CD4-positive, alpha-beta T cell (primary cell): ENCODE data around the gene RAB22A. TPM values are rescaled to one million over a fixed set of nuclear protein-coding genes. Genes with fewer than 3 reads are reported as not detected.
A peak's percentile ranks its signal among the peaks of the same experiment; 100 is the strongest.

Experiments
- ATAC-seq: fragments of 200-7000 bp; cut with Tn5 transposase; one replicate; pipeline ENCODE4 v1.10.0; 2022; ENCODE audit warnings: mild to moderate bottlenecking; ENCODE audit not compliant: poor library complexity
- CTCF ChIA-PET: fragments of 350-600 bp; sonication (Branson Sonifier 250); formaldehyde crosslinking; loops from one replicate; lab custom pipeline; 2021; ENCODE audit warnings: antibody characterized with exemption, inconsistent platforms; lab: Charles Lee
- POLR2A ChIA-PET: fragments of 350-600 bp; sonication (Branson Sonifier 250); formaldehyde crosslinking; loops from one replicate; lab custom pipeline; 2021; ENCODE audit warnings: antibody characterized with exemption, inconsistent platforms; lab: Charles Lee
- DNase-seq, 14 experiments: peaks; one replicate each; pipeline ENCODE4 v3.0.0-alpha.2; 2013 to 2020; ENCODE audit warnings: mixed read lengths in 2 of 14
- H3K27ac ChIP-seq, 2 donors: one replicate each; pipeline versions ENCODE4 v1.5.1 to v1.7.0; 2013; ENCODE audit warnings: low read length in 2 of 2, low read depth in 1 of 2, mild to moderate bottlenecking in 1 of 2
- H3K27me3 ChIP-seq, 2 experiments: 1 replicate in 1 of 2; 2 replicates in 1 of 2; pipeline versions ENCODE4 v1.6.1 to v1.7.0; 2013; ENCODE audit warnings: low read length in 2 of 2, control low read depth in 1 of 2, mild to moderate bottlenecking in 1 of 2, moderate library complexity in 1 of 2; ENCODE audit not compliant: insufficient read depth in 2 of 2, control insufficient read depth in 1 of 2
- H3K36me3 ChIP-seq: one replicate; pipeline ENCODE4 v1.6.1; 2013; ENCODE audit warnings: low read length, control low read depth; ENCODE audit not compliant: insufficient read depth
- H3K4me1 ChIP-seq: one replicate; pipeline ENCODE4 v1.6.1; 2013; ENCODE audit warnings: low read length, control low read depth; ENCODE audit not compliant: insufficient read depth
- H3K4me3 ChIP-seq: one replicate; pipeline ENCODE4 v1.5.1; 2013; ENCODE audit warnings: mild to moderate bottlenecking, low read length, moderate library complexity
- H3K9me3 ChIP-seq, 2 experiments: 1 replicate in 1 of 2; 2 replicates in 1 of 2; pipeline versions ENCODE4 v1.6.1 to v1.7.0; 2013; ENCODE audit warnings: low read length in 2 of 2, mild to moderate bottlenecking in 2 of 2, control low read depth in 1 of 2, moderate library complexity in 1 of 2; ENCODE audit not compliant: control insufficient read depth in 1 of 2, insufficient read depth in 1 of 2
- H3K27ac Mint-ChIP-seq: one replicate; pipeline ENCODE4 v1.8.0; 2020; ENCODE audit warnings: mixed read lengths
- H3K27me3 Mint-ChIP-seq: one replicate; pipeline ENCODE4 v1.8.0; 2021; ENCODE audit warnings: mixed read lengths
- H3K36me3 Mint-ChIP-seq: one replicate; pipeline ENCODE4 v1.8.0; 2021; ENCODE audit warnings: low read depth, mixed read lengths
- H3K4me1 Mint-ChIP-seq: one replicate; pipeline ENCODE4 v1.8.0; 2021; ENCODE audit warnings: low read depth, mixed read lengths
- H3K4me3 Mint-ChIP-seq: one replicate; pipeline ENCODE4 v1.8.0; 2020; ENCODE audit warnings: mild to moderate bottlenecking, mixed read lengths
- H3K9me3 Mint-ChIP-seq: one replicate; pipeline ENCODE4 v1.8.0; 2020; ENCODE audit warnings: mixed read lengths
- intact Hi-C, 2 experiments: fragments of 100-400 bp; cut with DNase I in 1 of 2; cut with micrococcal nuclease in 1 of 2; formaldehyde crosslinking; loops; one replicate each; pipeline versions ENCODE4 v1.15.1 to v1.9.0; 2023 to 2025; cut with DNase I, micrococcal nuclease
- total RNA-seq, 174 experiments: library from RNA in 2 of 174; stranded (reverse) in 2 of 174; gene quantifications; one replicate each; pipeline ENCODE4 v1.2.3 and lab custom pipeline; 2021 to 2026
- TF ChIP-seq, protein P1 (sequence below): fragments of 200-600 bp; IDR thresholded peaks from one replicate; pipeline ENCODE4 v1.8.0; 2022; ENCODE audit warnings: antibody characterized with exemption, mild to moderate bottlenecking

Gene RAB22A
- total RNA-seq, 2 experiments from 2014 or later: 16.5 to 17.2 TPM

DNA sequence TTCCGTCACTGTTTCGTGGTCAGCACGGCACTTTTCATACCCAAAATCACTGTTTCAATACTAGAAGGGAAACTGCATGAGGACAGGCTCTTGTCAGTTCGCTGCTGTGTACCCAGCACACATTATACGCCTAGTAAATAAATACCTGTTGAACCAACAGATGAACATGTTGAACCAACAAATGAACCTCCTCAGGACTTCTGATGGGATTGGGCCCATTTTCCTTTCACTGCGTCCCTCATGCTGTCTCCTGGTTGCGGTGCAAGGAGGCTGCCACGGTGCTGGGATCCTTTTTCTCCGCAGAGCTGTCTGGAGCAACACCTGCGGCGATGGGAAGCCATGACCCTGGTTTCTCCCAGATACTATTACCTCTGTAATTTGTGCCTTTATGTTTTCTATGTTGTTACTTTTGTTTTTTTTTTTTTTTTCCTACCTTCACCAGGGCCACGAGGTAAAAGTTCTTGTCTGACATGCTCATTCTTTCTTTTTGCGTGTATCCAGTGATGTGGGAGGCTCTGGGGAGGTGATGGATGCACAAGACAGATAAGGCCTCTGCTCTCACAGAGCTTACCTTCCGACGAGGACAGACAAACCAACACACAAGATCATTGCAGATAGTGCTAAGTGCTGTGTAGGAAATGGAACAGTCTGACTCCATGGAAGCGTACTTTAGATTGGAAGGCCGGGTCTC is 80.6 kb downstream of the RAB22A start:
- Mint-ChIP-seq H3K27ac (peak overlapping the region; percentile 92), H3K27me3 (no peaks in the 10 kb centered on the region), H3K9me3 (no peaks in the 10 kb centered on the region), H3K4me3 (peak overlapping the region; percentile 96), H3K36me3 (peaks cover 48% of the 10 kb centered on the region), H3K4me1 (peaks cover 55% of the 10 kb centered on the region)
- no peak for DNase-seq
- Histone ChIP-seq H3K4me1 (peaks cover 31% of the 10 kb centered on the region), H3K36me3 (peaks cover 28% of the 10 kb centered on the region), H3K27ac (peak overlapping the region; percentile 94 to 98), H3K4me3 (peak overlapping the region; percentile 81), H3K9me3 (no peaks in the 10 kb centered on the region), H3K27me3 (no peaks in the 10 kb centered on the region)
- no peak for ATAC-seq
- intact Hi-C loops: loop anchor here (1.0 to 10.0 kb wide), 13 partner anchors 19 to 1995 kb away; partner anchors contain the start of genes RAB22A (in 2 of the 2), ATP5F1E (in 1 of the 2), AURKA (in 1 of the 2) and CSTF1 (in 1 of the 2)
- CTCF ChIA-PET: interaction anchor here (1.4 to 1.5 kb wide), 3 partner anchors 81 to 156 kb away, joined by 3 to 4 read pairs (median 3); partner anchors contain the start of gene RAB22A
- POLR2A ChIA-PET: interaction anchor here (1.3 to 2.6 kb wide), 9 partner anchors 11 to 999 kb away, joined by 3 to 47 read pairs (median 6); partner anchors contain the start of genes RBM38 and STX16
- TF ChIP-seq, protein P1, sequence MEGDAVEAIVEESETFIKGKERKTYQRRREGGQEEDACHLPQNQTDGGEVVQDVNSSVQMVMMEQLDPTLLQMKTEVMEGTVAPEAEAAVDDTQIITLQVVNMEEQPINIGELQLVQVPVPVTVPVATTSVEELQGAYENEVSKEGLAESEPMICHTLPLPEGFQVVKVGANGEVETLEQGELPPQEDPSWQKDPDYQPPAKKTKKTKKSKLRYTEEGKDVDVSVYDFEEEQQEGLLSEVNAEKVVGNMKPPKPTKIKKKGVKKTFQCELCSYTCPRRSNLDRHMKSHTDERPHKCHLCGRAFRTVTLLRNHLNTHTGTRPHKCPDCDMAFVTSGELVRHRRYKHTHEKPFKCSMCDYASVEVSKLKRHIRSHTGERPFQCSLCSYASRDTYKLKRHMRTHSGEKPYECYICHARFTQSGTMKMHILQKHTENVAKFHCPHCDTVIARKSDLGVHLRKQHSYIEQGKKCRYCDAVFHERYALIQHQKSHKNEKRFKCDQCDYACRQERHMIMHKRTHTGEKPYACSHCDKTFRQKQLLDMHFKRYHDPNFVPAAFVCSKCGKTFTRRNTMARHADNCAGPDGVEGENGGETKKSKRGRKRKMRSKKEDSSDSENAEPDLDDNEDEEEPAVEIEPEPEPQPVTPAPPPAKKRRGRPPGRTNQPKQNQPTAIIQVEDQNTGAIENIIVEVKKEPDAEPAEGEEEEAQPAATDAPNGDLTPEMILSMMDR: no peak

DNA sequence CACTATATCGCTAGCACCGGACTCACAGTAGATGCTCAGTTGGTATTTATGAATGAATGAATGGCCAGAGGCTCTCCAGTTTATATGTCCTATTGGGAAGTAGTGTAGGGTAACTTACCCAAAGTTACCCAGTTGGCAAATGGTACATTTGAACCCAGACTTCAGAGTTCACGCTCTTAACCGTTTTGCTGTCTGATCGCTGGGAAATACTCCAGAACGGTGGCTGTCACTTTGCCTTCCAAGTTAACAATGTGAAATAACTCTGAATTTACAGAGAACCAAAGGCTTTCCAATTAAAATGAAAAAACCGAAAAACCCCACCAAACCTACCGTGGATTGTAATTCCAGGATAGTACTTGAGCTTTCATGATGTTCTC is 81.1 kb downstream of the RAB22A start:
- H3K9me3 ChIP-seq: no peaks in the 10 kb centered on the region
- ATAC-seq: no peak
- intact Hi-C loops: loop anchor here (2.0 to 10.0 kb wide), 4 partner anchors 54 to 1996 kb away; partner anchors contain the start of genes AURKA (in 1 of the 2), CSTF1 (in 1 of the 2) and RAB22A (in 1 of the 2)
- Mint-ChIP-seq H3K4me1 (peaks cover 60% of the 10 kb centered on the region), H3K4me3 (peak overlapping the region; percentile 96), H3K9me3 (no peaks in the 10 kb centered on the region), H3K27ac (peak overlapping the region; percentile 92), H3K36me3 (peaks cover 48% of the 10 kb centered on the region), H3K27me3 (no peaks in the 10 kb centered on the region)
- ChIA-PET POLR2A (no interaction called here), CTCF (interaction anchor here (1.4 kb wide), 1 partner anchor 153 kb away, joined by 3 read pairs; no protein-coding TSS in a partner anchor)
- no peaks in the 10 kb centered on the region for H3K27me3 ChIP-seq
- H3K27ac ChIP-seq: peak overlapping the region in 1 of 2 donors; percentile 28
- DNase-seq: no peak
- H3K4me1 ChIP-seq: peaks cover 33% of the 10 kb centered on the region
- no peak overlapping the region for H3K4me3 ChIP-seq
- TF ChIP-seq, protein P1: no peak
- H3K36me3 ChIP-seq: peaks cover 28% of the 10 kb centered on the region

DNA sequence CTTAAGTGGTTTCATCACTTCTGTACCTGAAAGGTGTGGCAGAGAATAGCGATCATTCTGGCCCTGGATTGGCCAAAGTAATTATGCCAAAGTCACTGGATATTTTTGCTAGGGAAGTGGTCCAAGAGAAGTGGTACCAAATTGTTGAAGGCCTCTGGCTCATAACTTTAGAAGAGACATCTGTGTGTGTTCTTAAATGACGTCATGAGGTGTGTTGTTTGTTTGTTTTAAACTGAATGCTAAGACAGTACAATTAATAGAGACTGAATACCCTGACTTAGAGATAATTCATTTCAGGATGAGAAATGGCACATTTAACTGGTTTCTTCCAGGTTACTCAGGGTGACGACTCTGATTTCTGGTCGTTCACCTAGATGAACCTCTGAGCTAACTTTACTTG is 82.8 kb downstream of the RAB22A start:
- POLR2A ChIA-PET: interaction anchor here (0.6 kb wide), 1 partner anchor 27 kb away, joined by 4 read pairs; no protein-coding TSS in a partner anchor
- CTCF ChIA-PET: no interaction called here
- H3K4me1 Mint-ChIP-seq: peaks cover 76% of the 10 kb centered on the region
- intact Hi-C loops: loop anchor here (5.0 to 10.0 kb wide), 3 partner anchors 53 to 1997 kb away; partner anchors contain the start of genes AURKA (in 1 of the 2) and CSTF1 (in 1 of the 2)
- Histone ChIP-seq H3K27ac (no peak overlapping the region), H3K27me3 (no peaks in the 10 kb centered on the region), H3K36me3 (peaks cover 28% of the 10 kb centered on the region), H3K4me3 (no peak overlapping the region), H3K9me3 (no peaks in the 10 kb centered on the region), H3K4me1 (peaks cover 42% of the 10 kb centered on the region)
- H3K27me3 Mint-ChIP-seq: no peaks in the 10 kb centered on the region
- H3K4me3 Mint-ChIP-seq: peak overlapping the region; percentile 62
- no peak for DNase-seq
- TF ChIP-seq, protein P1: no peak
- H3K27ac Mint-ChIP-seq: peak overlapping the region; percentile 92
- H3K9me3 Mint-ChIP-seq: no peaks in the 10 kb centered on the region
- H3K36me3 Mint-ChIP-seq: peaks cover 59% of the 10 kb centered on the region
- no peak for ATAC-seq
